WTC11 (cell line): ENCODE data around the gene RAB8B. TPM values are rescaled to one million over a fixed set of nuclear protein-coding genes. Genes with fewer than 3 reads are reported as not detected.

Experiments used
- ATAC-seq: fragments of 200-7000 bp; cut with Tn5 transposase; 2 replicates; pipeline ENCODE4 v1.10.0; 2021; ENCODE audit warnings: mild to moderate bottlenecking, moderate library complexity
- CTCF ChIA-PET: fragments of 300-600 bp; sonication (Branson Sonifier 250); formaldehyde crosslinking; loops from one replicate; lab custom pipeline; 2021; ENCODE audit warnings: antibody characterized with exemption; lab: Charles Lee
- POLR2A ChIA-PET: fragments of 350-600 bp; sonication (Branson Sonifier 250); formaldehyde crosslinking; loops from one replicate; lab custom pipeline; 2021; ENCODE audit warnings: antibody characterized with exemption; lab: Charles Lee
- DNase-seq: peaks from one replicate; pipeline ENCODE4 v3.0.0; 2021; ENCODE audit warnings: low spot score
- H3K27ac Mint-ChIP-seq: 2 replicates; pipeline ENCODE4 v1.8.0; 2021; ENCODE audit warnings: mixed read lengths
- H3K27me3 Mint-ChIP-seq: 2 replicates; pipeline ENCODE4 v1.8.0; 2021; ENCODE audit warnings: low read depth, mild to moderate bottlenecking, moderate library complexity, mixed read lengths
- H3K36me3 Mint-ChIP-seq: 2 replicates; pipeline ENCODE4 v1.8.0; 2021; ENCODE audit warnings: mixed read lengths
- H3K4me1 Mint-ChIP-seq: 2 replicates; pipeline ENCODE4 v1.8.0; 2022; ENCODE audit warnings: mixed read lengths
- H3K4me3 Mint-ChIP-seq: 2 replicates; pipeline ENCODE4 v1.8.0; 2021; ENCODE audit warnings: mild to moderate bottlenecking, moderate library complexity, mixed read lengths
- H3K9me3 Mint-ChIP-seq: 2 replicates; pipeline ENCODE4 v1.8.0; 2021; ENCODE audit warnings: mixed read lengths
- ETV6 ChIP-seq: sonication (generic); formaldehyde crosslinking; IDR thresholded peaks from 2 replicates; pipeline ENCODE4 v1.8.1; 2022; ENCODE audit warnings: mild to moderate bottlenecking, missing genetic modification reagents
- GRHL2 ChIP-seq: fragments of 250-450 bp; sonication (Bioruptor Pico); IDR thresholded peaks from 2 replicates; pipeline ENCODE4 v1.8.0; 2022; ENCODE audit warnings: mild to moderate bottlenecking, moderate library complexity; ENCODE audit not compliant: insufficient replicate concordance, severe bottlenecking
- MXD4 ChIP-seq: fragments of 250-450 bp; sonication (Bioruptor Pico); IDR thresholded peaks from 2 replicates; pipeline ENCODE4 v1.8.0; 2021; ENCODE audit warnings: mild to moderate bottlenecking, moderate library complexity, borderline replicate concordance
- MYBL2 ChIP-seq: sonication (generic); formaldehyde crosslinking; IDR thresholded peaks from 2 replicates; pipeline ENCODE4 v1.8.1; 2023; ENCODE audit warnings: mild to moderate bottlenecking, moderate library complexity, missing genetic modification reagents
- NR3C1 ChIP-seq: sonication (generic); formaldehyde crosslinking; conservative IDR thresholded peaks from 2 replicates; pipeline ENCODE4 v1.8.1; 2023; ENCODE audit warnings: low read depth, mild to moderate bottlenecking, missing genetic modification reagents
- ZNF396 ChIP-seq: fragments of 250-450 bp; sonication (Bioruptor Pico); IDR thresholded peaks from 2 replicates; pipeline ENCODE4 v1.8.0; 2021; ENCODE audit warnings: mild to moderate bottlenecking, moderate library complexity, borderline replicate concordance
- ZNF416 ChIP-seq: fragments of 250-450 bp; sonication (Bioruptor Pico); IDR thresholded peaks from 2 replicates; pipeline ENCODE4 v1.9.0; 2021; ENCODE audit warnings: mild to moderate bottlenecking, inconsistent platforms
- total RNA-seq: library from RNA; stranded (reverse); gene quantifications from 3 replicates; pipeline ENCODE4 v1.2.3, GENCODE V29; 2021
- TF ChIP-seq, protein P1 (sequence below): sonication (generic); formaldehyde crosslinking; IDR thresholded peaks from 2 replicates; pipeline ENCODE4 v1.8.1; 2023; ENCODE audit warnings: mild to moderate bottlenecking, missing genetic modification reagents
- TF ChIP-seq, protein P2 (sequence below): sonication (generic); formaldehyde crosslinking; IDR thresholded peaks from 2 replicates; pipeline ENCODE4 v1.8.1; 2023; ENCODE audit warnings: mild to moderate bottlenecking, missing genetic modification reagents
- TF ChIP-seq, protein P3 (sequence below): fragments of 250-450 bp; sonication (Bioruptor Pico); IDR thresholded peaks from 2 replicates; pipeline ENCODE4 v2.1.2; 2022; ENCODE audit warnings: mild to moderate bottlenecking, moderate library complexity
- TF ChIP-seq, protein P4 (sequence below): sonication (generic); formaldehyde crosslinking; IDR thresholded peaks from 2 replicates; pipeline ENCODE4 v1.8.0; 2022; ENCODE audit warnings: mild to moderate bottlenecking, missing genetic modification reagents
- TF ChIP-seq, protein P5 (sequence below): fragments of 250-450 bp; sonication (Bioruptor Pico); conservative IDR thresholded peaks from 2 replicates; pipeline ENCODE4 v1.9.0; 2021; ENCODE audit warnings: mild to moderate bottlenecking
- TF ChIP-seq, protein P6 (sequence below): sonication (generic); formaldehyde crosslinking; IDR thresholded peaks from 2 replicates; pipeline ENCODE4 v1.8.1; 2023; ENCODE audit warnings: mild to moderate bottlenecking, moderate library complexity, missing genetic modification reagents
- TF ChIP-seq, protein P7 (sequence below): sonication (generic); formaldehyde crosslinking; IDR thresholded peaks from 2 replicates; pipeline ENCODE4 v1.8.1; 2022; ENCODE audit warnings: missing genetic modification reagents, borderline replicate concordance

The RAB8B gene
- total RNA-seq, 1 experiment from 2014 or later: 32.5 TPM

DNA sequence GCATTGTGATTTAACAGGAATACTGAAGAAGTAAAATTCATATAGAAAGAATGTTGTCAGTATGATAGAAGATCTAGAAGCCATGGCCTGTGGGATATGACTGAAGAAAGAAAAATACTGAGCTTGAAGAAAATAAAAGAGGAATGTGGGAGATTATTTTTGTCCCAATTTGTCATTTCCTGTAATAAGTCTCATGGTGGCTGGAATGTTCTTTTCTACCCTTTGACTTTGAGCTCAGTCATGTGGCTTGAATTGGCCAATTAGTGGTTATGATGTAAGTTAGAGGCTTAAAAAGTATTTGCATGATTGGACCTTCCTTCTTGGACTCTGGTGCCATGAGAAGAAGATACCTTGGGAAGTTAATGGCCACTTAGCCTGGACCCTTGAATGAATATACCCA lies 102.1 kb downstream of the RAB8B start (continued):
- TF ChIP-seq, protein P1, sequence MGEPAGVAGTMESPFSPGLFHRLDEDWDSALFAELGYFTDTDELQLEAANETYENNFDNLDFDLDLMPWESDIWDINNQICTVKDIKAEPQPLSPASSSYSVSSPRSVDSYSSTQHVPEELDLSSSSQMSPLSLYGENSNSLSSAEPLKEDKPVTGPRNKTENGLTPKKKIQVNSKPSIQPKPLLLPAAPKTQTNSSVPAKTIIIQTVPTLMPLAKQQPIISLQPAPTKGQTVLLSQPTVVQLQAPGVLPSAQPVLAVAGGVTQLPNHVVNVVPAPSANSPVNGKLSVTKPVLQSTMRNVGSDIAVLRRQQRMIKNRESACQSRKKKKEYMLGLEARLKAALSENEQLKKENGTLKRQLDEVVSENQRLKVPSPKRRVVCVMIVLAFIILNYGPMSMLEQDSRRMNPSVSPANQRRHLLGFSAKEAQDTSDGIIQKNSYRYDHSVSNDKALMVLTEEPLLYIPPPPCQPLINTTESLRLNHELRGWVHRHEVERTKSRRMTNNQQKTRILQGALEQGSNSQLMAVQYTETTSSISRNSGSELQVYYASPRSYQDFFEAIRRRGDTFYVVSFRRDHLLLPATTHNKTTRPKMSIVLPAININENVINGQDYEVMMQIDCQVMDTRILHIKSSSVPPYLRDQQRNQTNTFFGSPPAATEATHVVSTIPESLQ (CRISPR knock-in tag): no peak
- no peak for TF ChIP-seq GRHL2

DNA sequence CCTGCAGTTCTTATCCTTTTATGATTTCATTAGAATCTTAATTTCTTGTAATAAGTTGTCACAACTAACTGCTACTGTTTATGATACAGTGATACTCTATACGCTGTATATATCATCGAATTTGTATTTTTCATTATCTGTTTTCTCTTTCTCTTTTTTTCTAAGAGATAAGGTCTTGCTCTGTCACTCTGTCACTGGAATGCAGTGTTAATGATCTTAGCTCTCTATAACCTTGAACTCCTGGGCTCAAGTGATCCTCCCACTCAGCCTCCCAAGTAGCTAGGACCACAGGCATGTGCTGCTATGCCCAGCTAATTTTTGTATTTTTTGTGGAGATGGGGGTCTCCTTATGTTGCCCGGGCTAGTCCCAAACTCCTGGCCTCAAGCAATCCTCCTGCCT lies 102.8 kb downstream of the RAB8B start:
- no peaks in the 10 kb centered on the region for H3K9me3 Mint-ChIP-seq
- peaks cover 9% of the 10 kb centered on the region for H3K4me1 Mint-ChIP-seq
- CTCF ChIA-PET: interaction anchor here (0.5 to 2.2 kb wide), 2 partner anchors 89 to 110 kb away, joined by 5 to 11 read pairs; partner anchors contain the start of gene CA12
- ATAC-seq: no peak
- H3K27ac Mint-ChIP-seq: no peak overlapping the region
- H3K36me3 Mint-ChIP-seq: peaks cover 10% of the 10 kb centered on the region
- POLR2A ChIA-PET: interaction anchor here (0.6 kb wide), 1 partner anchor 310 kb away, joined by 3 read pairs; no protein-coding TSS in a partner anchor
- no peak for DNase-seq
- TF ChIP-seq, protein P2, sequence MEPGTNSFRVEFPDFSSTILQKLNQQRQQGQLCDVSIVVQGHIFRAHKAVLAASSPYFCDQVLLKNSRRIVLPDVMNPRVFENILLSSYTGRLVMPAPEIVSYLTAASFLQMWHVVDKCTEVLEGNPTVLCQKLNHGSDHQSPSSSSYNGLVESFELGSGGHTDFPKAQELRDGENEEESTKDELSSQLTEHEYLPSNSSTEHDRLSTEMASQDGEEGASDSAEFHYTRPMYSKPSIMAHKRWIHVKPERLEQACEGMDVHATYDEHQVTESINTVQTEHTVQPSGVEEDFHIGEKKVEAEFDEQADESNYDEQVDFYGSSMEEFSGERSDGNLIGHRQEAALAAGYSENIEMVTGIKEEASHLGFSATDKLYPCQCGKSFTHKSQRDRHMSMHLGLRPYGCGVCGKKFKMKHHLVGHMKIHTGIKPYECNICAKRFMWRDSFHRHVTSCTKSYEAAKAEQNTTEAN (CRISPR knock-in tag): no peak
- H3K27me3 Mint-ChIP-seq: no peaks in the 10 kb centered on the region
- H3K4me3 Mint-ChIP-seq: no peak overlapping the region

DNA sequence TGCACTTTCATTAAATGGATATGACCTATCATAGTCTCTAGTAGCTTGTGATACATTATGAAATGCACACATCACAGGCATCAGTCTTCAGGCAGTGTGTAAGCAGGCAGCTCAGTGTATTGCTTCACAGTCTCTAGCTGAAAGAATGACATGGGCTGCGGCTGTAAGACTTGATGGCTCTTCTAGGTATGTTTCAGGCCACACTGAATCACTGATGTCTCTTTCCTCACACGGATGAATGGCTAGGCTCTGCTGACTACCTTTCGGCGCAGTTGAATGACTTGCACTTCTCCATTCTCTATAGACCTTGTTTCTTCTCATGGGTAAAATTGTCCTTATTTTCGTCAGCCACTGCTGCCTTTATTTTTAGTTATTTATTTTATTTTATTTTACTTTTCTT lies 103.4 kb downstream of the RAB8B start:
- ChIA-PET CTCF (interaction anchor here (0.5 kb wide), 1 partner anchor 89 kb away, joined by 5 read pairs; the partner anchor contains the start of gene CA12), POLR2A (interaction anchor here (0.6 kb wide), 1 partner anchor 309 kb away, joined by 3 read pairs; no protein-coding TSS in a partner anchor)
- Mint-ChIP-seq H3K27ac (no peak overlapping the region), H3K27me3 (no peaks in the 10 kb centered on the region)
- no peak for ATAC-seq
- TF ChIP-seq, protein P3, sequence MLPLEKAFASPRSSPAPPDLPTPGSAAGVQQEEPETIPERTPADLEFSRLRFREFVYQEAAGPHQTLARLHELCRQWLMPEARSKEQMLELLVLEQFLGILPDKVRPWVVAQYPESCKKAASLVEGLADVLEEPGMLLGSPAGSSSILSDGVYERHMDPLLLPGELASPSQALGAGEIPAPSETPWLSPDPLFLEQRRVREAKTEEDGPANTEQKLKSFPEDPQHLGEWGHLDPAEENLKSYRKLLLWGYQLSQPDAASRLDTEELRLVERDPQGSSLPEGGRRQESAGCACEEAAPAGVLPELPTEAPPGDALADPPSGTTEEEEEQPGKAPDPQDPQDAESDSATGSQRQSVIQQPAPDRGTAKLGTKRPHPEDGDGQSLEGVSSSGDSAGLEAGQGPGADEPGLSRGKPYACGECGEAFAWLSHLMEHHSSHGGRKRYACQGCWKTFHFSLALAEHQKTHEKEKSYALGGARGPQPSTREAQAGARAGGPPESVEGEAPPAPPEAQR (CRISPR knock-in tag): no peak
- TF ChIP-seq, protein P4, sequence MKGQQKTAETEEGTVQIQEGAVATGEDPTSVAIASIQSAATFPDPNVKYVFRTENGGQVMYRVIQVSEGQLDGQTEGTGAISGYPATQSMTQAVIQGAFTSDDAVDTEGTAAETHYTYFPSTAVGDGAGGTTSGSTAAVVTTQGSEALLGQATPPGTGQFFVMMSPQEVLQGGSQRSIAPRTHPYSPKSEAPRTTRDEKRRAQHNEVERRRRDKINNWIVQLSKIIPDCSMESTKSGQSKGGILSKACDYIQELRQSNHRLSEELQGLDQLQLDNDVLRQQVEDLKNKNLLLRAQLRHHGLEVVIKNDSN (CRISPR knock-in tag): no peak
- TF ChIP-seq, protein P5, sequence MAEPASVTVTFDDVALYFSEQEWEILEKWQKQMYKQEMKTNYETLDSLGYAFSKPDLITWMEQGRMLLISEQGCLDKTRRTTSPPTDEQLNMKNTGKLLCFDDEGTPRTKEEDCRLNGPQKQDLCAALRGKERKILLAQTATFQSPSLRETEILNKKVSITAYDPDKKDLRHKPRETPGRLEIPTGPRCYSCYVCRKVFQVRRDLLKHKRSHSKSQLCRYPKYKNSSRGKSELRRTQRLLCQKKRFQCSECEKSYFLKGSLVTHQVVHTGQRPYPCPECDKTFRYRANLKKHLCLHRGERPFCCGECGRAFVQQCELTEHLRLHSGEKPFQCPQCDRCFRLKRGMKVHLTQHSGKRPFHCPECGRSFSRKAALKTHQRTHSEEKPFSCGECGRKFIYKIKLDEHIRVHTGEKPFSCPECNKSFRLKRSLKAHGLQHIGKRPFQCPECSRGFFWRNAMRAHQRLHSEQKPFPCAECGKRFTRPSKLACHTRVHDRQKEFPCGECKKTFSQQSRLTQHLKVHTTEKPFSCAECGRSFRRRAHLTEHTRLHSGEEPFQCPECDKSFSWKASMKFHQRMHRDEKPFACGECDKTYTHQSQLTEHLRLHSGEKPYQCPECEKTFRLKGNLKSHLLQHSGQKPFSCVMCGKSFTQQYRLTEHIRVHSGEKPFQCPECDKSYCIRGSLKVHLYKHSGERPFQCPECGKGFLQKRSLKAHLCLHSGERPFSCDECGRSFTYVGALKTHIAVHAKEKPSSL (CRISPR knock-in tag): no peak
- no peak for TF ChIP-seq NR3C1 (CRISPR knock-in tag)
- no peak for TF ChIP-seq MYBL2 (CRISPR knock-in tag)
- TF ChIP-seq, protein P6, sequence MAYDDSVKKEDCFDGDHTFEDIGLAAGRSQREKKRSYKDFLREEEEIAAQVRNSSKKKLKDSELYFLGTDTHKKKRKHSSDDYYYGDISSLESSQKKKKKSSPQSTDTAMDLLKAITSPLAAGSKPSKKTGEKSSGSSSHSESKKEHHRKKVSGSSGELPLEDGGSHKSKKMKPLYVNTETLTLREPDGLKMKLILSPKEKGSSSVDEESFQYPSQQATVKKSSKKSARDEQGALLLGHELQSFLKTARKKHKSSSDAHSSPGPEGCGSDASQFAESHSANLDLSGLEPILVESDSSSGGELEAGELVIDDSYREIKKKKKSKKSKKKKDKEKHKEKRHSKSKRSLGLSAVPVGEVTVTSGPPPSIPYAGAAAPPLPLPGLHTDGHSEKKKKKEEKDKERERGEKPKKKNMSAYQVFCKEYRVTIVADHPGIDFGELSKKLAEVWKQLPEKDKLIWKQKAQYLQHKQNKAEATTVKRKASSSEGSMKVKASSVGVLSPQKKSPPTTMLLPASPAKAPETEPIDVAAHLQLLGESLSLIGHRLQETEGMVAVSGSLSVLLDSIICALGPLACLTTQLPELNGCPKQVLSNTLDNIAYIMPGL (CRISPR knock-in tag): no peak
- no peak for TF ChIP-seq ZNF416
- TF ChIP-seq, protein P7, sequence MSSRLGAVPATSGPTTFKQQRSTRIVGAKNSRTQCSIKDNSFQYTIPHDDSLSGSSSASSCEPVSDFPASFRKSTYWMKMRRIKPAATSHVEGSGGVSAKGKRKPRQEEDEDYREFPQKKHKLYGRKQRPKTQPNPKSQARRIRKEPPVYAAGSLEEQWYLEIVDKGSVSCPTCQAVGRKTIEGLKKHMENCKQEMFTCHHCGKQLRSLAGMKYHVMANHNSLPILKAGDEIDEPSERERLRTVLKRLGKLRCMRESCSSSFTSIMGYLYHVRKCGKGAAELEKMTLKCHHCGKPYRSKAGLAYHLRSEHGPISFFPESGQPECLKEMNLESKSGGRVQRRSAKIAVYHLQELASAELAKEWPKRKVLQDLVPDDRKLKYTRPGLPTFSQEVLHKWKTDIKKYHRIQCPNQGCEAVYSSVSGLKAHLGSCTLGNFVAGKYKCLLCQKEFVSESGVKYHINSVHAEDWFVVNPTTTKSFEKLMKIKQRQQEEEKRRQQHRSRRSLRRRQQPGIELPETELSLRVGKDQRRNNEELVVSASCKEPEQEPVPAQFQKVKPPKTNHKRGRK (CRISPR knock-in tag): no peak
- TF ChIP-seq ZNF396: no peak
- TF ChIP-seq ETV6: no peak
- no peak for TF ChIP-seq MXD4
- TF ChIP-seq, all 79 proteins: peak for 0
- Mint-ChIP-seq H3K4me1 (peaks cover 9% of the 10 kb centered on the region), H3K4me3 (no peak overlapping the region), H3K9me3 (no peaks in the 10 kb centered on the region), H3K36me3 (peaks cover 10% of the 10 kb centered on the region)
- DNase-seq: no peak
